H9 (cell line): ENCODE data around the gene MYH7. TPM values are rescaled to one million over a fixed set of nuclear protein-coding genes. Genes with fewer than 3 reads are reported as not detected.

ENCODE experiments used
- DNase-seq: peaks from one replicate; pipeline ENCODE4 v3.0.0-alpha.2; 2017
- H2AFZ ChIP-seq: one replicate; pipeline ENCODE4 v1.6.1; 2013; ENCODE audit warnings: mild to moderate bottlenecking, low read length, control low read depth, moderate library complexity
- H2AK5ac ChIP-seq: 2 replicates; pipeline ENCODE4 v1.6.1; 2013; ENCODE audit warnings: low read length, control low read depth, mixed read lengths; ENCODE audit not compliant: insufficient read length
- H2BK120ac ChIP-seq: one replicate; pipeline ENCODE4 v1.6.1; 2013; ENCODE audit warnings: low read depth, mild to moderate bottlenecking, low read length, control low read depth, inconsistent platforms; ENCODE audit not compliant: poor library complexity, severe bottlenecking
- H2BK12ac ChIP-seq: 2 replicates; pipeline ENCODE4 v1.6.1; 2013; ENCODE audit warnings: low read length, control low read depth, mixed read lengths, low read depth; ENCODE audit not compliant: insufficient read length
- H2BK15ac ChIP-seq: 2 replicates; pipeline ENCODE4 v1.6.1; 2013; ENCODE audit warnings: low read depth, low read length, control low read depth
- H2BK20ac ChIP-seq: one replicate; pipeline ENCODE4 v1.6.1; 2013; ENCODE audit warnings: low read depth, mild to moderate bottlenecking, low read length, control low read depth, inconsistent platforms; ENCODE audit not compliant: poor library complexity, severe bottlenecking
- H2BK5ac ChIP-seq: 2 replicates; pipeline ENCODE4 v1.6.1; 2013; ENCODE audit warnings: low read length, control low read depth, mixed read lengths; ENCODE audit not compliant: insufficient read length
- H3K14ac ChIP-seq: 2 replicates; pipeline ENCODE4 v1.6.1; 2013; ENCODE audit warnings: low read length, control low read depth; ENCODE audit not compliant: insufficient read depth
- H3K18ac ChIP-seq: 2 replicates; pipeline ENCODE4 v1.6.1; 2013; ENCODE audit warnings: low read depth, mild to moderate bottlenecking, mixed read lengths, low read length, control low read depth; ENCODE audit not compliant: insufficient read length
- H3K23ac ChIP-seq: 2 replicates; pipeline ENCODE4 v1.6.1; 2013; ENCODE audit warnings: low read length, control low read depth, mixed read lengths, low read depth; ENCODE audit not compliant: insufficient read length
- H3K23me2 ChIP-seq: 2 replicates; pipeline ENCODE4 v1.6.1; 2013; ENCODE audit warnings: low read depth, mild to moderate bottlenecking, mixed read lengths, low read length, control low read depth; ENCODE audit not compliant: insufficient read length, poor library complexity, severe bottlenecking
- H3K27ac ChIP-seq: 2 replicates; pipeline ENCODE4 v1.5.1; 2013; ENCODE audit warnings: low read length, control low read depth, mixed read lengths, low read depth; ENCODE audit not compliant: insufficient read length
- H3K27me3 ChIP-seq: 2 replicates; pipeline ENCODE4 v1.6.1; 2013; ENCODE audit warnings: low read length, control low read depth, inconsistent platforms; ENCODE audit not compliant: insufficient read depth
- H3K4ac ChIP-seq: 2 replicates; pipeline ENCODE4 v1.6.1; 2013; ENCODE audit warnings: low read depth, mild to moderate bottlenecking, control low read depth, inconsistent platforms, low read length, moderate library complexity
- H3K4me1 ChIP-seq: 2 replicates; pipeline ENCODE4 v1.6.1; 2013; ENCODE audit warnings: low read length, control low read depth, inconsistent platforms; ENCODE audit not compliant: insufficient read depth
- H3K4me2 ChIP-seq: 2 replicates; pipeline ENCODE4 v1.6.1; 2013; ENCODE audit warnings: low read length, control low read depth, mixed read lengths; ENCODE audit not compliant: insufficient read length, insufficient read depth
- H3K56ac ChIP-seq: 2 replicates; pipeline ENCODE4 v1.6.1; 2013; ENCODE audit warnings: low read depth, mild to moderate bottlenecking, mixed read lengths, low read length, control low read depth; ENCODE audit not compliant: insufficient read length
- H3K79me1 ChIP-seq: 2 replicates; pipeline ENCODE4 v1.6.1; 2013; ENCODE audit warnings: low read depth, mild to moderate bottlenecking, moderate library complexity, low read length, control low read depth, inconsistent platforms; ENCODE audit not compliant: insufficient read depth, poor library complexity, severe bottlenecking
- H3K79me2 ChIP-seq: 2 replicates; pipeline ENCODE4 v1.6.1; 2013; ENCODE audit warnings: low read length, control low read depth, inconsistent platforms; ENCODE audit not compliant: insufficient read depth
- H3K9ac ChIP-seq: 2 replicates; pipeline ENCODE4 v1.6.1; 2013; ENCODE audit warnings: low read length, control low read depth, mixed read lengths; ENCODE audit not compliant: insufficient read length; ENCODE audit errors: extremely low read depth
- H3K9me3 ChIP-seq: one replicate; pipeline ENCODE4 v1.6.1; 2013; ENCODE audit warnings: low read depth, low read length, inconsistent platforms; ENCODE audit not compliant: control insufficient read depth
- H3T11ph ChIP-seq: one replicate; pipeline ENCODE4 v1.6.1; 2013; ENCODE audit warnings: mild to moderate bottlenecking, low read length, control low read depth, inconsistent platforms
- H4K20me1 ChIP-seq: one replicate; pipeline ENCODE4 v1.6.1; 2013; ENCODE audit not compliant: control insufficient read depth, insufficient read length, insufficient read depth
- H4K5ac ChIP-seq: 2 replicates; pipeline ENCODE4 v1.6.1; 2013; ENCODE audit warnings: low read depth, mild to moderate bottlenecking, mixed read lengths, low read length, control low read depth; ENCODE audit not compliant: insufficient read length
- H4K8ac ChIP-seq: replicated peaks from 2 replicates; pipeline ENCODE4 v1.6.1; 2013; ENCODE audit warnings: low read length, control low read depth, mixed read lengths, low read depth; ENCODE audit not compliant: insufficient read length
- H4K91ac ChIP-seq: 2 replicates; pipeline ENCODE4 v1.6.1; 2013; ENCODE audit warnings: low read depth, mild to moderate bottlenecking, moderate library complexity, mixed read lengths, low read length, control low read depth; ENCODE audit not compliant: insufficient read length
- H3K27ac Mint-ChIP-seq, 3 experiments: 2 replicates in 2 of 3; 3 replicates in 1 of 3; pipeline ENCODE4 v1.8.0; 2020 to 2021; ENCODE audit warnings: mixed read lengths in 3 of 3, mild to moderate bottlenecking in 1 of 3, moderate library complexity in 1 of 3
- H3K27me3 Mint-ChIP-seq: 2 replicates; pipeline ENCODE4 v1.8.0; 2021; ENCODE audit warnings: low read depth, mild to moderate bottlenecking, moderate library complexity, mixed read lengths
- H3K36me3 Mint-ChIP-seq, 3 experiments: 2 replicates in 2 of 3; 3 replicates in 1 of 3; pipeline ENCODE4 v1.8.0; 2020 to 2021; ENCODE audit warnings: low read depth in 3 of 3, mixed read lengths in 3 of 3; ENCODE audit not compliant: insufficient read depth in 1 of 3
- H3K4me1 Mint-ChIP-seq, 2 experiments: 2 replicates each; pipeline ENCODE4 v1.8.0; 2020; ENCODE audit warnings: mixed read lengths in 2 of 2
- H3K4me3 Mint-ChIP-seq, 2 experiments: 2 replicates in 1 of 2; 3 replicates in 1 of 2; pipeline ENCODE4 v1.8.0; 2020 to 2021; ENCODE audit warnings: mild to moderate bottlenecking in 2 of 2, mixed read lengths in 2 of 2, moderate library complexity in 1 of 2
- H3K9me3 Mint-ChIP-seq, 2 experiments: 2 replicates in 1 of 2; 3 replicates in 1 of 2; pipeline ENCODE4 v1.8.0; 2020; ENCODE audit warnings: mild to moderate bottlenecking in 2 of 2, mixed read lengths in 2 of 2, moderate library complexity in 1 of 2
- WGBS: extraction: QIAGEN DNeasy Blood & Tissue Kit; methylation state at CpG from one replicate; pipeline ENCODE4 v1.1.7; 2013; ENCODE audit warnings: missing lambda C conversion rate, low lambda C conversion rate, mixed read lengths; ENCODE audit not compliant: insufficient read length; ENCODE audit errors: extremely low coverage; 5-methylcytosine and 5-hydroxymethylcytosine counted together
- total RNA-seq: library from RNA; stranded (reverse); gene quantifications from 2 replicates; pipeline ENCODE4 v1.2.1, GENCODE V29; 2021
- TF ChIP-seq, protein P1 (sequence below): fragments of 200-600 bp; sonication (generic); conservative IDR thresholded peaks from 3 replicates; pipeline ENCODE4 v1.8.0; 2021; ENCODE audit warnings: antibody characterized with exemption, mild to moderate bottlenecking

MYH7 gene
- total RNA-seq, 1 experiment from 2014 or later = not detected

GRCh38 chr14:23431486-23431885, 4.0 kb downstream of the MYH7 start:
- TF ChIP-seq, protein P1, sequence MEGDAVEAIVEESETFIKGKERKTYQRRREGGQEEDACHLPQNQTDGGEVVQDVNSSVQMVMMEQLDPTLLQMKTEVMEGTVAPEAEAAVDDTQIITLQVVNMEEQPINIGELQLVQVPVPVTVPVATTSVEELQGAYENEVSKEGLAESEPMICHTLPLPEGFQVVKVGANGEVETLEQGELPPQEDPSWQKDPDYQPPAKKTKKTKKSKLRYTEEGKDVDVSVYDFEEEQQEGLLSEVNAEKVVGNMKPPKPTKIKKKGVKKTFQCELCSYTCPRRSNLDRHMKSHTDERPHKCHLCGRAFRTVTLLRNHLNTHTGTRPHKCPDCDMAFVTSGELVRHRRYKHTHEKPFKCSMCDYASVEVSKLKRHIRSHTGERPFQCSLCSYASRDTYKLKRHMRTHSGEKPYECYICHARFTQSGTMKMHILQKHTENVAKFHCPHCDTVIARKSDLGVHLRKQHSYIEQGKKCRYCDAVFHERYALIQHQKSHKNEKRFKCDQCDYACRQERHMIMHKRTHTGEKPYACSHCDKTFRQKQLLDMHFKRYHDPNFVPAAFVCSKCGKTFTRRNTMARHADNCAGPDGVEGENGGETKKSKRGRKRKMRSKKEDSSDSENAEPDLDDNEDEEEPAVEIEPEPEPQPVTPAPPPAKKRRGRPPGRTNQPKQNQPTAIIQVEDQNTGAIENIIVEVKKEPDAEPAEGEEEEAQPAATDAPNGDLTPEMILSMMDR = no peak
- Mint-ChIP-seq H3K4me3 (no peak overlapping the region), H3K4me1 (peaks cover 18 to 25% of the 10 kb centered on the region in 2 experiments), H3K9me3 (no peaks in the 10 kb centered on the region; a peak in 1 of 5 replicates), H3K27ac (no peak overlapping the region), H3K27me3 (peaks cover 54% of the 10 kb centered on the region), H3K36me3 (no peaks in the 10 kb centered on the region)
- no peak overlapping the region for H3K27ac ChIP-seq
- no peaks in the 10 kb centered on the region for H3K79me1 ChIP-seq
- no peak overlapping the region for H2BK120ac ChIP-seq
- no peak overlapping the region for H2AFZ ChIP-seq
- H3K9me3 ChIP-seq = no peaks in the 10 kb centered on the region
- H4K20me1 ChIP-seq = no peaks in the 10 kb centered on the region
- no peak overlapping the region for H3K56ac ChIP-seq
- H3K18ac ChIP-seq = no peak overlapping the region
- no CpG with 5 or more reads among the region's 10 CpGs for WGBS
- no peak overlapping the region for H2AK5ac ChIP-seq
- no peak overlapping the region for H3K23ac ChIP-seq
- H2BK12ac ChIP-seq = no peak overlapping the region
- H3K14ac ChIP-seq = no peak overlapping the region; the same call in 1 of the 2 replicates
- H4K5ac ChIP-seq = no peak overlapping the region
- H3K4me2 ChIP-seq = no peak overlapping the region
- H3K23me2 ChIP-seq = peaks cover 2% of the 10 kb centered on the region
- no peaks in the 10 kb centered on the region for H3K79me2 ChIP-seq
- no peak overlapping the region for H3T11ph ChIP-seq
- H2BK15ac ChIP-seq = no peak overlapping the region
- no peak overlapping the region for H3K4ac ChIP-seq
- no peak overlapping the region for H4K8ac ChIP-seq
- no peaks in the 10 kb centered on the region for H3K27me3 ChIP-seq
- no peak overlapping the region for H2BK20ac ChIP-seq
- H3K4me1 ChIP-seq = no peaks in the 10 kb centered on the region; the same call in 1 of the 2 replicates
- no peak overlapping the region for H3K9ac ChIP-seq
- H4K91ac ChIP-seq = no peak overlapping the region
- no peak for DNase-seq
- no peak overlapping the region for H2BK5ac ChIP-seq
